GM10847 (cell line): ENCODE data around the gene PNPLA7.
A peak's percentile ranks its signal among the peaks of the same experiment; 100 is the strongest.

Experiments
- POLR2A ChIP-seq: IDR thresholded peaks from 2 replicates; pipeline ENCODE4 v1.6.1; 2011; ENCODE audit not compliant: insufficient read length; ENCODE audit errors: extremely low read depth

Gene PNPLA7

DNA sequence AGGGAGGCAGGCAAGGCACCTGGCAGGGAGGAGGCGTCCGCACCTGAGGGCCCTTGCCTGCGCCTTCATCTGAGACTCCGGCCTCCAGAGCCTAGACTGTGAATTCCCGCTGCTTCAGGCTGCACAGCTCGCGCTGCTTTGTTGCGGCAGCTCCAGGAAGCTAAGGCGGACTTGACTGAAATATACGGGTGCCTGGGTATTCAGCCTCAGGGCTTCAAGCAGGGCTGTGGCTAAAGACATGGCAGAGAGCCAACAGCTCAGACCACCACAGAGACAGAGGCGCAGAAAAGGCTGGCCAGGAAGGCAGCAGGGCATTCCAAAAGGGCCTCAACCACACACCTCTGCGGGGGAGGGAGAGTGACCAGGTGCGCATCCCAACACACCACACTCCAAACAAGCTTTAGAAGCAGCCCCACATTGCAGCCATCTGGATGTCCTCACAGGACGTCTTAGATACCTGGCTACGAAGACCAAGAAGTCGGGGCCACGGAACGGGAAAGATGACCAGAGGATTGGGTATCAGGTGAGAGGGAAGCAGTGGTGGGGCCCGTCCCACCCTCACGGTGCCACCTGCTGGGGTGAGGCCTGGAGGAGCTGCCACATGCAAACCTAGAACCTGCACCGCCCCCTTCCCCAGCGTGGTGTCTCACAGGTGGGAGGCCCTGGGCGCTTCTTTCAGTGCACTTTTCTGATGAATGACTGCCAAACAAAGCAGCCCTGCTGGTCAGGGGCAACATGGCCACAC is 30.2 kb upstream of the PNPLA7 start:
- no peak for TF ChIP-seq POLR2A

DNA sequence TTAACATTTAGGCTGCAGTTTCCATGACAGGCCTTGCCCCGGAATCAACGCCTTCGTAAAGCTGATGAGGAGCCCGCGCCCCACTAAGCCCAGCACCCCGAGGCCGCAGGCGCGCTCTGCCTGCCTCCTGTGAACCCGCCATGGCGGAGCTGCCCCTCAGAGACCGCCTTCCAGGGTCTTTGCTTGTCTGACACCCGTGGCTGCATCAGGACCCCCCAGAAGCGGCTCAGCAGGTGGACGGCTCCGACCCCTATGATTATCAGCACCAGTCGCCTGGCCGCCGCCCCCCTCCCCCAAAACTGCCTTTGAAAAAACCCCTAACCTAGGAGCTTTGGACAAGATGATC is 29.0 kb upstream of the PNPLA7 start:
- no peak for TF ChIP-seq POLR2A

DNA sequence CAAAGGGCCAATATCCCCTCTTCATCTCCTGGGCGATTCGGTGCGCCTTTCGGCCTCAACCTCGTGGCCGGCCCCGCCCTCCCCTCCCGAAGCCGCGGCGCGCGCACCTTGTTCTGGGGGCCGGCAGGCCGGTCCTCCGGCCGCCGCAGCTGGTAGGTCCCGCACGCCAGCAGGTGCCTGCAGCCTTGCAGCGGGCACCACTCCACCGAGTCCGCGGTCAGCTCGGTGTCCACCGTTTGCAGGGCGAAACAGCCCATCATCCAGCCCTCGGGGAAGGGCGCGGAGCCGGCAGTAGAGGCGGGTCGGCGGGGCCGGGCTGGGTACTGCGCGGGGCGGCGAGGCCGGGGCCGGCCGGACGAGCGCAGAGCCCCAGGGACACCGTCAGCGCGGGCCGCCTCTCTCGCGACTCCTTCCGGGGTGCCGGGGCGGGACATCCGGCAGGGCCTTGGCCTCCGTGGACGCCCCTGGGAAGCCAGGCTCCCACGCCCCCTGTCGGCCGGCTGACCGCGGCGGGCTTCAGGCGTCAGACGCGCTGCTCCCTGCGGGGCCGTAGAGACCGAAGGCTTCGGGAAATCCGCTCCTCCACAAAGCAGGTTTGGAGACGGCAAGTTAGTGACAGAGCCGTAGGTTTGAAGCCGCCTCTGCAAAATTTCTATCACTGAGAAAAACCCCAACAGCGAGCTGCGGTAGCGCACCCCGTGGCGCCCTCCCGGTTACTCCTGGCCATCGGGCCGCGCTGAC is 28.5 kb upstream of the PNPLA7 start, which contains the start of gene DPH7:
Gene DPH7, minus strand, starts transcription at position 408 of the 741 bp plus-strand sequence. Its CDS starts 148 bp downstream, at position 260.
- peak; percentile 77 for TF ChIP-seq POLR2A

DNA sequence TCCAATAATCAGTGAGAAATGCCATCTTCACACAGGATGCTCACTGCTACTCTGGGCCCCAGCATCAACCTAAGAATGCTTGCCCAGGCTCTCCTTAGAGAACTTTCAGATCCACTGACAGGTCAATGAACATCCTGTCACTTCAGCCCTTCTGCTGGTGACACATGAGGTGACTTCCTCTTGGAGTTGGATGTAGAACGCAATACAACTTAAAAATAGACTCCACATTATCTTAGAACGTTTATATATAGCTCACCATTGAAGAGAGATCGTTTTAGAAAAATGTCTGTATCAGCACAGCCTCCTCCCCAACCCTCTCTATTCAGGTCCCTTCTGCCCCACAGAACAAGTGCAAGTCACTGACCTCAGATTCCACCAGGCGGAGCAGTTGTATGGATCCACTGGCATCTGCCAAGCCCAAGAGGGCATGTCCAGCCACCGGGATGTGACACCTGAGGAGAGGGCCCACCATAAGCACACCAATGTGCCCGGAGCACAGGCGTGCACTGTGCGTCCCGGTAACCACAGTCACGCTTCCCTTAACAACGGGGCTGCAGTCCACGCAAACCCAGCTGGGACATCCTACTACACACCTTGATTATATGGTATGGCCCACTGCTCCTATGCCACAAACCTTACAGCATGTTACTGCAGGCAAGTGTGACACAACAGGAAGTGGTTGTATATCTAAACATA is 25.7 kb upstream of the PNPLA7 start:
- no peak for TF ChIP-seq POLR2A

DNA sequence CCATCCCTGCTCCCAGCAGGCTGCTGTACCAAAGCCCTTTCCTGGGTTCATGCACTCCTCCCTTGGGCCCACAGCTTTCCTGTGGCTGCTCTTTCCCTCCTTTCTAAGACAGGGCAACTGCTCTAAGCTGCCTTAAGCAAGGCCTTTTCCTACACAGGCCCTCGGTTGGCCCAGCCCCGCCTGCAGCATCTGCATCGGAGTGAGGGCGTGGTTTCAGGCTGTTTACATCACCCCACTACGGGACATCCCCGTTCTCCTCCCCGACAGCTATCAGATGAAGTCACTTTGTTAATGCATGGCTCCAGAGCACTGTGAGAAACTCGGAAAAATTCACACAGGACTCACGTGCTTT is 25.1 kb upstream of the PNPLA7 start:
- no peak for TF ChIP-seq POLR2A

DNA sequence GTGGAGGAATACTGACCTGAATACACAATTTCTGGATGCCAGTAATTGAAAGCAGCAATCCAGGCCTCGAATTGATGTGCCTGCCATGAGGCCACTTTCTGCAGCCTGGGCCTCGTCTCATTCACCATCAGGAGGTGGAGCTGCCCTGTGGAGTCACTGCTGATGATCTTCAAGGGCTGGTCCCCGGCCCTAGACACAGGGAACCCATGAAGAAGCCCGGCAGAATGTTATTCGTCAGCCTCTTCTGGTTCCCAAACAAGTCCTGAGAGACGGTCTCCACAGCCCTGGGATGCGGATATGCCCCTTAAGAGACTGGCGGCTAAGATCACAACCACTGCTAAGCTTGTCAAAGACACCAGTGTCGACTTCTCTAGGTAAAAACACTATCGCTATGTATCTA is 24.0 kb upstream of the PNPLA7 start:
- no peak for TF ChIP-seq POLR2A

DNA sequence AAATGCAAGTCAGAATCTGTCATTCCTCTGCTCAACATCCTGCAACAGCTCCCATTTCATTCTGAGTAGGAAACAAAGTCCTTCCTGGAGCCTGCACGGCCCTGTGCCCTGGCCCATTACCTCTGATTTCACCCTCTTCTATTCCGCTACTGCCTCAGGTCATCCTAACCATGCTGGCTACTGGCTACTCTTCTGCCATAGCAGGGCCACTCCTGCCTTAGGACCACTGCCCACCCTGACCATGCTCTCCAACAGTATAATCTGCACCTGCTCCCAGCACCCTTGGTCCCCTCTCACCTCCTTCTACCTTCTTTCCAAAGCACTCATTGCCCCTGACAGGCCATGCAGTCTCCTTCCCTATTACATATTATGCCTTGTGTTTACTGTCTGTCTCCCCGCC is 20.4 kb upstream of the PNPLA7 start:
- no peak for TF ChIP-seq POLR2A

DNA sequence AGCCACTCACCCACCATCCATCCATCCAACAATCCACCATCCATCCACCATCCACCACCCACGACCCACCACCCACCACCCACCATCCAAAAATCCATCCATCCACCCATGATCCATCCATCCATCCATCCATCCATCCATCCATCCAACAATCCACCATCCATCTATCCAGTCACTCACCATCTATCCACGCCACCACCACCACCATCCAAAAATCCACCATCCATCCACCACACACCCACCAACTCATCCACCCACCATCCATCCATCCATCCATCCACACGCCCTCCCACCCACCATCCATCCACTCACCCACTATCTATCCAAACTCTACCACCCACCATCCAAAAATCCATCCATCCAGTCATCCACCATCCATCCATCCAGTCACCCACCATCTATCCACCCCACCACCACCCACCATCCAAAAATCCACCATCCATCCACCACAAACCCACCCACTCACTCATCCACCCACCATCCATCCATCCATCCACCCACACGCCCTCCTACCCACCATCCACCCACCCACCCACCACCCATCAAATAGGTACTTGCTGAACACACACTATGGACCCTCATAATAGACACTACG is 19.5 kb upstream of the PNPLA7 start:
- no peak for TF ChIP-seq POLR2A

DNA sequence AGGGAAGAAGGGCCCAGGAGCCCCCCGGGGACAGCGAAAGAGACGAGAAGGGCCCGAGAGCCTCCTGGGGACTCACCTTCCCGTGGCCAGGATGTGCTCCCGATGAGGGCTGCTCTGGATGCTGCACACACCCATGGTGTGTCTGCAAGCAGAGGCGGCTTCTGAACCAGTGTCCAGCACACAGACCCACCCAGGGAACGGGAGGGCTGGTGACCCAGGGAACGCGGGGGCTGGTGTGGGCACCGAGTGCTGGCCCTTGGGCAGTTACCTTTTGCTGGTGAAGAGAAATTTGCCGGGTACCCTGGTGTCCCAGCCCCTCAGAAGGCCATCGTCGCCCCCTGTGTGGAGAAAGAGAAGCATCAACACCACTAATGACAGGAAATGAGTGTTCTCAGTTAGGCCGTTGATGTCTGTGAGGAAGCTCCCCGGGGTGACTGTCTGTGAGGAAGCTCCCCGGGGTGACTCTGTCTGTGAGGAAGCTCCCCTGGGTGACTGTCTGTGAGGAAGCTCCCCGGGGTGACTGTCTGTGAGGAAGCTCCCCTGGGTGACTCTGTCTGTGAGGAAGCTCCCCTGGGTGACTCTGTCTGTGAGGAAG is 14.7 kb upstream of the PNPLA7 start:
- TF ChIP-seq POLR2A, result no peak

DNA sequence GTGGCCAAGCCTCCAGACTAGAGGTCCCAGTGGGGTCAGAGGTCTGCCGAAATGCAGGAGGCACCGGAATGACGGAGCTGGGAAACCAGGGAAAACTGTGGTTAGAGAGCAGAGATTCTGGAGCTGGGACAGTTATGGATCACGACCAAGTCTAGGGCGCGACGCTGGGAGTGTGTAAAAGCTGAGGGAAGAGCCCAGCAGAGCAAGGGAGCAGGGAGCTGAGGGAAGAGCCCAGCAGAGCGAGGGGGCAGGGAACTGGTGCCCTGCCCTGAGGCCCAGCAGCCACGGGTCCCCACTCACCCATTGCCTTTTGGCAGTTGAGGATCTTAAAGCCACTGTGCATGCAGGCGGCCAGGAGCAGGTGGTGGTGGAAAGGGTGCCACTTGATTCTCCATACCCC is 13.9 kb upstream of the PNPLA7 start:
- no peak for TF ChIP-seq POLR2A

DNA sequence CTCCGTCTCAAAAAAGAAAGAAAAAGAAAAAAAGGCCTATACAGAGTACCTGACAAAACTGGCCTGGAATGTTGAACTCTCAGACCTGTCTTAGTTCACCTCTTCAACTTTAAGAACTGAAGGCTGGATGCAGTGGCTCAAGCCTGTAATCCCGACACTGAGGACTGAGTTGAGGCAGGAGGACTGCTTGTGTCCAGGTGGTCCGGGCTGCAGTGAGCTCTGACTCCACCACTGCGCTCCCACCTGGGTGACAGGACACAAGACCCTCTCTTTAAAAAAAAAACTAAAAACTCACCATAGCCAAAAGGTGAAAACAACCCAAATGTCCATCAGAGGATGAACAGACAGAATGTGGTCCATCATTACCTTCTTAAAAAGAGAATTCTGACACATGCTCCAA is 7.9 kb upstream of the PNPLA7 start:
- no peak for TF ChIP-seq POLR2A

DNA sequence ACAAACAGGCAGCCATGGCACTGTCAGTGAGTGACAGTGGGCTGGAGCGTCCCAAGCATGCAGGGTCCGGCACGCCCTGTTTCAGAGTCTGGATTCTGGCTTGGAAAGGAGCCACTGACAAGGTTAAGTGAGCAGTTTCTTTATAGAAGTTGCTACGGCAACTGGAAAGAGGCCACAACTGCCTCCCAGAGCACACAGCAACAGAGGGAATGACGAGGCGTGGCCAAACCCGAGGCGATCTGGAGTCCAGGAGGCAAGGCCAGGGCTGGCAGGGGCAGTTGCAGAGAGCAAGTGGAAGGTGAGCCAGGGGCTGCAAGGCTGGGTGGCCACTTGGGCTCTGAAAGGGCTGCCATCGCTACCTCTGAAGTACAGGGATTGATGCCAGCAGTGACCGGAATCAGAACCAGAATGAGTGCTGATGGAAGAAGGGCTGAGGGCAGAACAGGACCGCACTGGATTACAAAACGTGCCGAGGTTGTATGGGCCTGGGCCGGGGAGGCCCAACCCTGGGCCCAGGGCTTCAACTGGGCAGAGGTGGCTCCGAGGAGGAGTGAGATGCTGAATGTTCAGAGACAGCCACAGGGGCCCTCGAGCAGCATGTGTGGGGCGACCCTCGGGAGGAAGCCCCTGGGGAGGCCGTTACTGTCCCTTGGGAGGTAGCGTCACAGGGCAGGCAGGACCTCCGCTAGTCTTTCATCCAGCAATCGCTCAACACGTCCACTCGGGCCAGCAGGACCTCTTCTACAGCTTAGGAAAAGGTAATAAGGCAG is 6.1 kb upstream of the PNPLA7 start:
- TF ChIP-seq POLR2A, result no peak

DNA sequence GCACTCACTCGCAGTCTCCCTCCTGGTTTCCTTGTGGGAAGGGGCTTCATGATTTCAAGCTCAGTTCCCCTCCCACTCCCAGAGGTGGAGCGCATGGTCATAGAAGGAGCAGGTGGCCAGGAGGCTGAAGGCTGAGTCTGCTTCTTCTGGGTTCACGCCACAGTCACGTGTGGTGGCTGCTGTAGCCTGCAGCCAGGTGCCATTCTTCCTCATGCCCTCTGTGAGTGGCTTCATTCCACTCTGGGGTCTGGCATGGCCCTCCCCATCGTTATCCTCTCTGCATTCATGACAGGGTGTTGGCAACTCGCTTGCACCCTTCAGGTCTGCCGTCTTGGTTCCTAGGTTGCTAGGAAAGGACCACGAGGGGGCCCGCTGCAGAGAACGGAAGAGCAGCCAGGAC is 5.0 kb upstream of the PNPLA7 start:
- no peak for TF ChIP-seq POLR2A

DNA sequence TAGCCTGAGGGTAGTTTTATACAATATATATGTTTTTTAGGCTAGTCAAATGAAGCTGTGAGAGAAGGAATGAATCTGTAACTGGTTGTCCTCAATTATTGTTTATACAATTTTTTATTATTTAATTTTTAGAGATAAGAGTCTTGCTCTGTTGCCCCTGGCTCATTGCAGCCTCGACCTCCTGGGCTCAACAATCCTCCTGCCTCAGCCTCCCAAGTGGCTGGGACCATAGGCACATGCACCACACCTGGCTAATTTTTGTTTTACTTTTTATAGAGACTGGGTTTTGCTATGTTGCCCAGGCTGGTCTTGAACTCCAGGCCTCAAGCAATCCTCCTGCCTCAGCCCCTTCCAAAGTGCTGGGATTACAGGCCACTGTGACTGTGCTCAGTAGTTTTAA is 4.1 kb upstream of the PNPLA7 start:
- TF ChIP-seq POLR2A, result no peak
